ENCODE measurements around the gene C19orf67.

The C19orf67 gene

GRCh38 chr19:14107581-14108461 lies 22.2 kb upstream of the C19orf67 start:
- DNase-seq: peak; percentile 39

DNA sequence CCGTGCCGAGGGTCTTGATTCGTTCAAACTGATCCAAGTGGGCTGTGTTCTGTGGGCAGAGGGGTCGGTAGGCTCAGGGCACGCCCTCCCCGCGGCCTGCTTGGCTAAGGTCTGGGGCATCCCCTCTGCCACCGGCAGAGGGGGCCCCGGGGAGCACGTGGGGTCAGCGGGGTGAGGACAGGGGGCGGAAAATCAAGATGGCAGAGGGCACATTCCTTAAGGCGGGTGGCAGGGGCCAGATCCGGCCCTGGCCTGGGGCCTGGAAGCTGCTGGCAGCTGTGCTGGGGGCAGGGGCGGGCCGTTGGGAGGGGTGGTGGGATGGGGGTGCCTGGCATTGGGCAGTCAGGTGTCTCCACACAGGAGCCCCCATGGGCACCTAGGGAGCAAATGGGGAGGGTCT lies 21.3 kb upstream of the C19orf67 start:
- peak; percentile 34 for DNase-seq

DNA sequence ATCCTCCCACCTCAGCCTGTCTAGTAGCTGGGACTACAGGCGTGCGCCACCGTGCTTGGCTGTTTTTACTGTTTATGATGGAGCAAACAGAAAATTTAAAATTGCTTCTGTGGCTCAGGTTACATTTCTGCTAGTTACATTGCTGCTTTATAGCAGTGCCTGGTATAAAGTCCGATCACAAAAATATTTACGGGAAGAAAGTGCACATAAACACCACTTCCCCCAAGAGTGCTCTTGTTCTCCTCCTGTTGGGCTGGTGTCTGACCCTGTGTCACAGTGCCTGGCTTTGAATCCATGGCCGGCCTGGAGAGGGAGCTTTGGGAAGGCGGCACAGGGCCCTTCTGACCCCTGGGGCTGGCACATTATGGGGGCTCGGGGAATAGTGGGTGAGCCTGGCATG lies 20.1 kb upstream of the C19orf67 start:
- DNase-seq: peak; percentile 16

GRCh38 chr19:14103310-14103709 lies 17.7 kb upstream of the C19orf67 start:
- peak; percentile 16 for DNase-seq

GRCh38 chr19:14102756-14103155 lies 17.2 kb upstream of the C19orf67 start:
- peak; percentile 20 for DNase-seq

DNA sequence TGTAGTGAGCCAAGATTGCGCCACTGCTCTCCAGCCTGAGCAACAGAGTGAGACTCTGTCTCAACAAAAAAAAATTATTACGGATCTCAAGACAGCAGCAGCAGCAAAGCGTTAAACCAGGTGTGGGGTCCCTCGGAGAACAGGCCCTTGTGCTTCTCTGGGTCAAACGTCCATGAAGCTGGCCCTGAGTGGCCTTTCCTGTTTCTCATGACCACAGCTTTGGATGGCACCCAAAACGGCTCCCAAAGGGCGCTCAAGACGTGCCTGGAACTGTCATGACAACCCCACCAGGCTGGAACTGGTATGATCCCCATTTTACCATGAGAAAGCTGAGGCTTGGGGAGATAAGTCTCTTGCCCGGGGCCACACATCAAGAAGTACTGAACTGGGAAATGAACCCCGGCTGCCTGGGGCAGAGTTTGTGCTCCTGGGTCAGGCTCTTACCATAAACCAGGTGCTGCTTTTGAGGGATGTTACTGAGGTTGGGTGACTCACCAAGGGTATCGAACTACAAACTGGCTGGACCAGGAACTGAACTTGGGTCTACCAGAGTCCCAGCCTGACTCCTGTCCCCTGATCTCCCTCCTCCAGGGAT lies 16.6 kb upstream of the C19orf67 start:
- peak; percentile 9 for DNase-seq

- no peak for DNase-seq
Measured at GRCh38 chr19:14101003-14101545, 15.5 kb upstream of the C19orf67 start.

GRCh38 chr19:14097532-14098151 lies 12.1 kb upstream of the C19orf67 start:
- no peak for DNase-seq

DNA sequence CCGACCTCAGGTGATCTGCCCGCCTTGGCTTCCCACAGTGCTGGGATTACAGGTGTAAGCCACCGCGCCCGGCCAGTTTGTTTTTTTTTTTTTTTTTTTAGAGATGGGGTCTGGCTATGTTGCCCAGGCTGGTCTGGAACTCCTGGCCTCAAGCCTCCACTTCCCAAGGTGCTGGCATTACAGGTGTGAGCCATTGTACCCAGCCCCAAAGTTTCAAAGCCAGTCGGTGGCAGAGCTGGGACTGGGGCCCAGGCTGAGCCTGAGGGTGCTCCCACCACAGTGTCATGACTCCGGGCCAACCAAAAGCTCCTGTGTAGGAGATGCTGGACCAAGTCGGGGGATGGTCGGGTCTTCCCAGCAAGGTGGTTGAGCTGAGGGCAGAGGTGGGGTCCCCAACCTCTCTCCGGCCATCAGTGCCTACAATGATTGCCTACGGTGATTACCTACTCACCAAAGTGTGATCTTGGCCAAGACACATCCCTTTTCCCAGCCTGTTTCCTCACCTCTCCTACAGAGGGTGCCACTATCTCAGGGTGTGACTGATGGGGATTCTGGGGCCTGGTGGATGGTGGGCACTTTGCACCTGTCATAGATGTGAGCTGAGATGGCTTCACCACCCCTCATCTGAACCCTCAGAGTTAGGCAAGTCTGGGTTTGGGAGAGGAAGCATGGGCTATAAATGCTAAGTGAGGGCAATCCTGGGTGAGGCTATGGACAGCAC lies 10.8 kb upstream of the C19orf67 start:
- peak; percentile 16 for DNase-seq

GRCh38 chr19:14094854-14095253 lies 9.3 kb upstream of the C19orf67 start:
- DNase-seq: no peak

GRCh38 chr19:14093117-14093823 lies 7.7 kb upstream of the C19orf67 start:
- no peak for DNase-seq

GRCh38 chr19:14091813-14092462 lies 6.4 kb upstream of the C19orf67 start:
- no peak for DNase-seq

- DNase-seq: peak; percentile 81
Measured at GRCh38 chr19:14091081-14091812, 5.7 kb upstream of the C19orf67 start.

DNA sequence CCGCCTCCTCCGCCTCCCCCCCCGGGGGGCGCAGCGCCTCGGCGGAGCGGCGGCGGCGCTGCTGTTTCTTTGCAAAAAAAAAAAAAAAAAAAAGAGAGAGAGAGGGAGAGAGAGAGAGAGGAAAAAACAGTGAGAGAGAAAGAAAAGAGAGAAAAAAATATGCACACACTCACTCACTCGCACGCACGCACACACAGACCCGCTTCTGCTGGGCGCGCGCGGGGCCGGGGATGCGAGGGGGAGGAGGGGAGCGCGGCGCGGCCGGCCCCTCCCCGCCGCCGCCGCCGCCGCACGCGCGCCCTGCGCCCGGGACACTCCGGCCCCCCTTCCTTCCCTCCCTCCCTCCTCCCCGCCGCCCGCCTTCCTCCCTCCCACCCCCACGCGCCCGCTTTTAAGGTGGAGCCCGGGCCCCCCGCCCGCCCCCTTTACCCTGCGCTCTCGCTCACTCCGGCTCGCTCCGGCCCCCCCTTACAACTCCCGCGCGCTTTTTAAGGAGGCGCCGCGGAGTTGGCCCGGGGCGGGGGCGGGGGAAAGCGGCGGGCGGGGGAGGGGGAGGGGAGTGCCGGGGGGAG lies 5.0 kb upstream of the C19orf67 start, which contains the start of gene SAMD1:
TSS of gene SAMD1 (minus strand) at position 243 of the 572 bp plus-strand sequence.
- peak; percentile 95 for DNase-seq

- DNase-seq: no peak
Measured at GRCh38 chr19:14089662-14090508, 4.3 kb upstream of the C19orf67 start.

- DNase-seq: no peak
Measured at GRCh38 chr19:14089412-14089661, 3.8 kb upstream of the C19orf67 start.

DNA sequence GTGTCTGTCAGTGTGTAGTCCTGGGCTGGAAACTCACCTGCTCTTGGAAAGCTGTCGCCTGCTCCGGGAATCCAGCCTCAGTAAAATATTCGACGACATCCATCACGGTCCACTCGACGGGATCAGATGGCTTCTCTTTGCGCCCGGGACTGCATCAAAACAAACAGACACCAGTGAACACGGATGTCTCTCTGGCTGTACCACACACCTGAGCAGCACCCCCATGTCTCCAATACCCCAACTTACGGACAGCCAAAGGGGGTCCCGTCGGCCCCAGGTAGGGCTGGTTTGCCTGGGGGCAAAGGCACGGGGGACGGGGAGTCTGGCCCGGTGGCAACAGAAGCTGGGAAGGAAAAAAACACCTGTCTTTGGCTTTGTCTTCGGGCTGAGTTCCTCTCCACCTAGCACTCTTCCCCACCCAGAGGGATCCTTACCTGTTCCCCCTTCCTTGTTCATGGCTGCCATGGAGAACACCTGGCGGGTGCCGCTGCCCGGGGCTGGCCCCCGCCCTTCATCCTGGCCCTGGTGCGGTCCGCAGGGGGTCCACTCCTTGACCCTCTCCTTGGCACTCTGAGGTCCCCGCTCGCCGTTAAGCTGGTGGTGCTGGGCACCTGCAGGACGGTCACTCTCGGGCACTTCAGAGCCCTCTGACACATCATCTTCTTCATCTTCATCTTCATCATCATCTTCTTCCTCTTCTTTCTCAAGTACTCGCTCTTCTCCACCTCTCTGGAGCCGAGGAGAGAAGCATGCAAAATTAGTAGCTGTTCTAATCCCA lies 3.2 kb upstream of the C19orf67 start:
- DNase-seq: no peak

- DNase-seq: no peak
Measured at GRCh38 chr19:14086098-14086497, 515 bp upstream of the C19orf67 start.

DNA sequence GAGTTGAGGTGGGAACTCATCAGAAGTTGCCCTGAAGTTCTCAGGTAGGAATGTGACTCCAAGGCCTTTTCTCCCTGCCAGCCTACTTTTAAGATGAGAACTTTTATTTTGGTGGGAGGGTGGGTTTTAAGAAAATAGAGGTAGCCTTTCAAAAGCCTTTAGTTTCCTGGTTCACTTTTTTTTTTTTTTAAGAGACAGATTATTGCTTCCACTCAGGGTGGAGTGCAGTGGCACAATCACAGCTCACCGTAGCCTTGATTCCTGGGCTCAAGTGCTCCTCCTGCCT lies 3.0 kb downstream of the C19orf67 start:
- DNase-seq: no peak

Measured in right hindlimb (tissue), 1 donor.